Lower leg skin (tissue), 4 donors: ENCODE measurements around the gene TBL3. TPM values are rescaled to one million over a fixed set of nuclear protein-coding genes. Genes with fewer than 3 reads are reported as not detected.

Source experiments
- DNase-seq, 2 donors: peaks; one replicate each; pipeline ENCODE4 v3.0.0-alpha.2; 2019; ENCODE audit warnings: low spot score in 2 of 2
- H3K4me3 ChIP-seq: fragments of 200-600 bp; sonication (generic); 2 replicates; pipeline ENCODE4 v1.5.1; 2017; ENCODE audit warnings: mild to moderate bottlenecking, low read depth; ENCODE audit not compliant: poor library complexity, severe bottlenecking
- CTCF ChIP-seq, 3 donors: fragments of 450-650 bp; IDR thresholded peaks; one replicate each; pipeline ENCODE4 v1.5.1; 2016; ENCODE audit warnings: antibody characterized with exemption in 3 of 3, mild to moderate bottlenecking in 3 of 3, moderate library complexity in 2 of 3
- POLR2A ChIP-seq, 2 donors: fragments of 450-650 bp; IDR thresholded peaks; one replicate each; pipeline ENCODE4 v1.6.1; 2016 to 2017; ENCODE audit warnings: antibody characterized with exemption in 2 of 2, mild to moderate bottlenecking in 1 of 2, moderate library complexity in 1 of 2
- WGBS, 2 donors: methylation state at CpG; one replicate each; pipeline ENCODE4 v1.1.5; 2018; 5-methylcytosine and 5-hydroxymethylcytosine counted together
- intact Hi-C: fragments of 100-400 bp; cut with DNase I; formaldehyde crosslinking; loops from one replicate; pipeline ENCODE4 v1.15.0; 2023; ENCODE audit warnings: low total_unique reads
- total RNA-seq, 4 donors: library from RNA; depleted of rRNA; stranded (reverse); fragments of >200 nt; gene quantifications; one replicate each; pipeline ENCODE4 v1.1.0, GENCODE V29; 2016

The TBL3 gene
- total RNA-seq, 4 donors from 2014 or later = 60.8 to 114 (median 83.7) TPM

DNA sequence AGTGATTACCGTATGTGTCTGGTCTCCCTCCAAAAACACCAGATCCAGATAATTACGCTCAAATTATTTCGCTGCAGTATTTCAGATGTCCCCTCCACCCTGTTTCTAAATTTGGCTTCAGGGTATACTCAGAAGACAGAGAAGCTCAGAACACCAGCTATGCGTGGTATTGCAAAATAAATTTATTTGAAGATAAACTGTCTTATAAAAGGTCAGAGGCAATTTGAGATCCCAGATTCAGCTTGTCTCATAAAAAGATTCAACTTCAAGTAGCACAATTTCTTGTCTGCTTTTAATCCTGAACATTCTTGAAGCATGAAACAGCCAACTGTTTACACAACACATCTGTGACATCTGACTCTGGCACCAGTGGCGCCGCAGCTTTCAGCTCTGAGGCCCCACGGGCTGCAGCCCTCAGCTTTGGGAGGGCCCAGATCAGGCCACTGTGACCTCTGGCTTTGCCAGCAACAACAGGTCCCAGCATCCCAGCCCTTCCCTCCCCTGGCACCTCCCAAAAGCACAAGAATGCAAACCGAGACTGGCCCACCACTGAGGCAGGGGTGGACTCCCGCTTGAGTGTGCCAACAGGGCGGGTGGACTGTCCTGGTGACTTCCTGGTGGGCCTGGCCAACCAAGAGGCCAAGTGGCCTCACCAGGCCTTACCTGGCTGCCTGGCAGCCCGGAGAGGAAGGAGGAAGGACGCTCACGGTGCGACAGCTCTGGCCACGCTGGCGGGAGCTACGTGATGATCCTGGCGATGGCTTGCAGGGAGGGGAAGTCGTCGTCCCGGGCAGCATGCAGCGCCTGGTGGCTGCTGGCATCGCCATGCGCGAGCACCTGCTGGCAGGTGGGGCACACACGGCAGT, 25.9 kb downstream of the TBL3 start:
- no peak overlapping the region for H3K4me3 ChIP-seq
- no peak for TF ChIP-seq POLR2A (IDR thresholded peaks at IDR 0.05)
- TF ChIP-seq CTCF (IDR thresholded peaks at IDR 0.05) = no peak
- intact Hi-C loops = no loop called here
- DNase-seq = no peak
- 78% methylated on average over 26 of the region's 26 CpGs for WGBS, 2 donors

- TF ChIP-seq CTCF (IDR thresholded peaks at IDR 0.05) (no peak), POLR2A (IDR thresholded peaks at IDR 0.05) (no peak)
- WGBS, 2 donors = 86 to 93% methylated on average over 19 to 25 of the region's 27 CpGs
- intact Hi-C loops = no loop called here
- no peak overlapping the region for H3K4me3 ChIP-seq
- no peak for DNase-seq
Measured at GRCh38 chr16:1998360-1998835, 26.5 kb downstream of the TBL3 start.

DNA sequence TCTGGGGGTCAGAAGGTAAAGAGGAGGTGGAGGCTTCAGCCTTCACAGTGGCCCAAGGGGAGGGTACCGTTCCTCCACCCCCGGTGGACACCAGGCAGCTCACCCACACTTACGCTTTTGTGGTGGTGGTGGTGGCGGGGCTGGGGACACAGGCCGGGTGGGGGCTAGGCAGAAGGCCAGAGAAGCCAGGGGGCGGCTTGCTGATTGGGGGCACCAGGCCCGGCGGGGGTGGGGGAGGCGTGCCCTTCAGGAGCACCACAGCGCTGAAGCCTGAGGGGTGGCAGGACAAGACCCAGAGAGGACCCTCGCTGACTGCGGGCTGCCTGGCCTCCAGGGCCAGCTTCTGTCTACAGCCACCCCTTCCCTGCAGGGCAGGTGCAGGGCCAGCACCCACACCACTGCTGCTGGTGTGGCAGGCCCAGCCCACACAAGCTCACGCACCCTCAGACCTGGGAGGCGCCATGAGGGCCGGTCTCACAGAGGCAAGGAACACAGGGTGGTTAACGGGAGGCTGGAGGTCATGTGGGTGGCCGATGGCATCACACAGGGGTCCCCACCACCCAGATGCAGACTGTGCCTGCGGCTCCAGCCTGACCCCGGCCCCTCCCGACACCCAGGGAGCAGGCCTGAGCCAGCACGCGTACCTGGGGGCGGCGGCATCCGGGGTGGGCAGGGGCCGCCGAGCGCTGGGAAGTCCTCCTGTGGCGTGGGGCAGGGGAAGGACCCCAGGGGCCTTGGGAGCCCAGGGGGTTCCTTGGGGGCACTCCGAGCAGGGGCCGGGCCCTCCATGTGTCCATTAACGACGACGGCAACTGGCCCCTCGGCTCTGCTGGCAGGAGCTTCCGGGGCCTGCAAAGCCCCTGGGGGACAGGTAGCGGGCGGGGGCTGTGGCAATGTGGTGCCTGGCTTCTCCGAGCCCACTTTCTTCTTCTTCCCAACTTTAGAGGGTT, 27.3 kb downstream of the TBL3 start:
- DNase-seq = no peak
- 91% methylated on average over 17 to 24 of the region's 39 CpGs for WGBS, 2 donors
- no peak overlapping the region for H3K4me3 ChIP-seq
- TF ChIP-seq CTCF (IDR thresholded peaks at IDR 0.05) = no peak
- intact Hi-C loops = no loop called here

- TF ChIP-seq CTCF (IDR thresholded peaks at IDR 0.05) = no peak
- no peak for TF ChIP-seq POLR2A (IDR thresholded peaks at IDR 0.05)
- intact Hi-C loops = no loop called here
- WGBS, 2 donors = 74 to 86% methylated on average over 18 to 28 of the region's 28 CpGs
- DNase-seq = no peak
- H3K4me3 ChIP-seq = no peak overlapping the region
Measured at GRCh38 chr16:1999866-2000514, 28.1 kb downstream of the TBL3 start.

DNA sequence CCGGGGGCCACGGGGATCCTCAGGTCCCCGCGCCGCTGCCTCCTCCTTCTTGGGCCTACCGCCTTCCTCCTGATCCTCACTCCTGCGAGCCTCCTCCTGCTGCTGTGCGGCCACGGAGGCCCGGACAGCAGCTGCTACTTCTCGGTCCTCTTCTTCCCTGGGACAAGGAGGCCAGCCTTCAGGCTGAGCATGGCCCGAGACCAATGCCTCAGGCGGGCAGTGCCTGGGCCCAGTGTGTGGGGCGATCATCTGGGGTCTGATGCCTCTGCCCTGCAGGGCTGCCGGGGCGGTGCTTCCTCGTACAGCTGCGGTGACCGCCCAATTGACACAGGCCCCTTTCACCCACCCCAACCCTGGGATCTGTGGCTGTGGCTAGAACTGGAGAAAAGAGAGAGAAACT, 29.2 kb downstream of the TBL3 start:
- TF ChIP-seq POLR2A (IDR thresholded peaks at IDR 0.05) = no peak
- no peak for TF ChIP-seq CTCF (IDR thresholded peaks at IDR 0.05)
- WGBS, 2 donors = 94 to 97% methylated on average over 19 of the region's 19 CpGs
- DNase-seq = no peak
- no peak overlapping the region for H3K4me3 ChIP-seq
- intact Hi-C loops = no loop called here
